HepG2 (cell line): Measurements from ENCODE around the gene SEMA4A. TPM values are rescaled to one million over a fixed set of nuclear protein-coding genes. Genes with fewer than 3 reads are reported as not detected.

ENCODE experiments used
- ATAC-seq: fragments of 200-7000 bp; cut with Tn5 transposase; 3 replicates; pipeline ENCODE4 v1.9.1; 2020; ENCODE audit warnings: mild to moderate bottlenecking, moderate library complexity
- BruUV-seq: library from RNA; stranded (reverse); fragments of 400-500 nt; replicated peaks from 2 replicates; lab custom pipeline; 2021; lab: Mats Ljungman, UMichigan
- CTCF ChIA-PET: fragments of 300-600 bp; formaldehyde crosslinking; extraction: SDS; loops from one replicate; lab custom pipeline; 2021; ENCODE audit warnings: low total read pairs, inconsistent platforms, low intra/inter-chr PET ratio; lab: Yijun Ruan, JAX
- POLR2A ChIA-PET: fragments of 350-600 bp; sonication (Branson Sonifier 250); formaldehyde crosslinking; loops from one replicate; lab custom pipeline; 2020; ENCODE audit warnings: antibody characterized with exemption, inconsistent platforms; lab: Yijun Ruan, JAX
- DNase-seq: peaks from one replicate; pipeline ENCODE4 v3.0.0-alpha.2; 2015; ENCODE audit warnings: low spot score
- FAIRE-seq: peaks from 3 replicates; lab custom pipeline; 2011; peaks lifted over from hg19 to GRCh38; lab: Jason Lieb, UNC
- H2AFZ ChIP-seq: one replicate; pipeline ENCODE4 v1.6.1; 2011; ENCODE audit warnings: low read length, inconsistent platforms
- H3K27ac ChIP-seq: fragments of 300-600 bp; 3 replicates; pipeline ENCODE4 v1.8.0; 2011; ENCODE audit warnings: mixed run types, mild to moderate bottlenecking, mixed read lengths, low read length, inconsistent platforms; ENCODE audit not compliant: insufficient read depth; ENCODE audit errors: extremely low read length
- H3K27me3 ChIP-seq, 2 experiments: fragments of 200-600 bp in 1 of 2; 2 replicates in 1 of 2; 3 replicates in 1 of 2; pipeline versions ENCODE4 v1.6.0 to v1.8.0; 2011; ENCODE audit warnings: low read length in 2 of 2, mild to moderate bottlenecking in 2 of 2, moderate library complexity in 2 of 2, inconsistent platforms in 1 of 2; ENCODE audit not compliant: insufficient read depth in 2 of 2, control insufficient read depth in 1 of 2
- H3K36me3 ChIP-seq, 2 experiments: fragments of 200-600 bp in 1 of 2; replicated peaks in 1 of 2; 2 replicates in 1 of 2; 3 replicates in 1 of 2; pipeline versions ENCODE4 v1.5.1 to v1.8.0; 2011; ENCODE audit warnings: low read length in 2 of 2, inconsistent platforms in 1 of 2; ENCODE audit not compliant: insufficient read depth in 2 of 2, control insufficient read depth in 1 of 2
- H3K4me1 ChIP-seq: 2 replicates; pipeline ENCODE4 v1.5.1; 2012; ENCODE audit warnings: low read length, inconsistent platforms; ENCODE audit not compliant: insufficient read depth
- H3K4me2 ChIP-seq: 2 replicates; pipeline ENCODE4 v1.6.0; 2011; ENCODE audit warnings: low read depth, low read length, inconsistent platforms
- H3K4me3 ChIP-seq, 3 experiments: fragments of 200-600 bp in 1 of 3; sonication (generic), shearing (Covaris generic) in 1 of 3; replicated peaks in 1 of 3; 2 replicates each; pipeline ENCODE4 v1.5.1; 2011 to 2016; ENCODE audit warnings: low read length in 3 of 3, inconsistent platforms in 2 of 3, low read depth in 2 of 3, mild to moderate bottlenecking in 2 of 3, control low read depth in 1 of 3, mixed read lengths in 1 of 3; ENCODE audit not compliant: insufficient read depth in 1 of 3
- H3K79me2 ChIP-seq: one replicate; pipeline ENCODE4 v1.6.1; 2011; ENCODE audit warnings: low read length, inconsistent platforms; ENCODE audit not compliant: insufficient read depth
- H3K9ac ChIP-seq: 2 replicates; pipeline ENCODE4 v1.6.0; 2011; ENCODE audit warnings: mild to moderate bottlenecking, low read depth, low read length, inconsistent platforms; ENCODE audit not compliant: insufficient read depth
- H3K9me3 ChIP-seq: 2 replicates; pipeline ENCODE4 v1.5.1; 2012; ENCODE audit warnings: mild to moderate bottlenecking, low read length
- H4K20me1 ChIP-seq: 2 replicates; pipeline ENCODE4 v1.6.0; 2011; ENCODE audit warnings: inconsistent platforms, mild to moderate bottlenecking, low read length, moderate library complexity; ENCODE audit not compliant: insufficient read depth
- CHD4 ChIP-seq: fragments of 200-600 bp; sonication (generic); IDR thresholded peaks from 2 replicates; pipeline ENCODE4 v1.7.0; 2017; ENCODE audit warnings: mild to moderate bottlenecking, low read length, borderline replicate concordance
- KDM1A ChIP-seq: IDR thresholded peaks from 2 replicates; pipeline ENCODE4 v1.6.1; 2016; ENCODE audit warnings: missing compliant biosample characterization
- MIXL1 ChIP-seq: IDR thresholded peaks from 2 replicates; pipeline ENCODE4 v1.6.1; 2016
- MTF1 ChIP-seq: sonication (generic); formaldehyde crosslinking; IDR thresholded peaks from 2 replicates; pipeline ENCODE4 v1.5.0; 2020; ENCODE audit warnings: missing genetic modification reagents
- PLRG1 ChIP-seq: fragments of 450-650 bp; conservative IDR thresholded peaks from 2 replicates; pipeline ENCODE4 v1.6.1; 2016
- RFXAP ChIP-seq: sonication (generic); formaldehyde crosslinking; IDR thresholded peaks from 2 replicates; pipeline ENCODE4 v1.4.0; 2020; ENCODE audit warnings: missing genetic modification reagents, borderline replicate concordance
- SPEN ChIP-seq: sonication (generic); formaldehyde crosslinking; IDR thresholded peaks from 2 replicates; pipeline ENCODE4 v1.5.1; 2020; ENCODE audit warnings: low read depth, mild to moderate bottlenecking, missing genetic modification reagents
- ZFP62 ChIP-seq: sonication (generic); formaldehyde crosslinking; IDR thresholded peaks from 2 replicates; pipeline ENCODE4 v1.4.0; 2020; ENCODE audit warnings: missing genetic modification reagents
- ZFP90 ChIP-seq: sonication (generic); formaldehyde crosslinking; IDR thresholded peaks from 2 replicates; pipeline ENCODE4 v1.8.0; 2022; ENCODE audit warnings: missing genetic modification reagents, mild to moderate bottlenecking, inconsistent platforms, borderline replicate concordance
- ZIK1 ChIP-seq: sonication (generic); formaldehyde crosslinking; IDR thresholded peaks from 2 replicates; pipeline ENCODE4 v1.5.0; 2020; ENCODE audit warnings: mild to moderate bottlenecking, low read depth, missing genetic modification reagents, borderline replicate concordance
- ZNF230 ChIP-seq: sonication (generic); formaldehyde crosslinking; IDR thresholded peaks from 2 replicates; pipeline ENCODE4 v1.4.0; 2020; ENCODE audit warnings: mild to moderate bottlenecking, missing genetic modification reagents
- ZNF281 ChIP-seq: sonication (generic); formaldehyde crosslinking; IDR thresholded peaks from 2 replicates; pipeline ENCODE4 v1.4.0; 2020; ENCODE audit warnings: missing genetic modification reagents, borderline replicate concordance
- ZNF615 ChIP-seq: sonication (generic); formaldehyde crosslinking; IDR thresholded peaks from 2 replicates; pipeline ENCODE4 v1.5.0; 2020; ENCODE audit warnings: mild to moderate bottlenecking, missing genetic modification reagents, borderline replicate concordance
- ZNF7 ChIP-seq: IDR thresholded peaks from 2 replicates; pipeline ENCODE4 v1.6.1; 2016; ENCODE audit warnings: missing biosample characterization, missing genetic modification reagents
- WGBS: methylation state at CpG from one replicate; pipeline ENCODE4 v1.1.6; 2017; ENCODE audit warnings: low lambda C conversion rate; 5-methylcytosine and 5-hydroxymethylcytosine counted together
- in situ Hi-C: cut with HindIII; loops from 2 replicates; pipeline ENCODE4 v1.10.0; 2017; ENCODE audit warnings: low pct_unique_long_range_greater_than_20kb; ENCODE audit not compliant: extremely low pct_ligation_motif_present
- intact Hi-C: fragments of 100-400 bp; cut with micrococcal nuclease; formaldehyde crosslinking; loops from one replicate; pipeline ENCODE4 v1.10.0; 2022; ENCODE audit not compliant: unreplicated experiment
- polyA plus RNA-seq, 8 experiments: library from polyadenylated mRNA; depleted of rRNA in 3 of 8; stranded (reverse) in 7 of 8; unstranded in 1 of 8; fragments of >200 nt; fragmentation: Illumina TruSeq in 4 of 8; extraction: Trizol in 4 of 8; gene quantifications; 2 replicates each; pipeline versions ENCODE4 v1.2.1 to v1.2.3, GENCODE V29; 2011 to 2016; ENCODE audit warnings: low read depth in 4 of 8, missing spikeins in 1 of 8, mixed read lengths in 1 of 8; ENCODE audit not compliant: insufficient read depth in 1 of 8
- total RNA-seq, 5 experiments: library from RNA; depleted of rRNA; stranded (reverse); fragments of >200 nt; fragmentation: Illumina TruSeq; extraction: Trizol; gene quantifications; 2 replicates each; pipeline ENCODE4 v1.2.3, GENCODE V29; 2016; ENCODE audit warnings: low read depth in 1 of 5
- TF ChIP-seq, protein P1 (sequence below): sonication (generic); formaldehyde crosslinking; IDR thresholded peaks from 2 replicates; pipeline ENCODE4 v1.4.0; 2020; ENCODE audit warnings: mild to moderate bottlenecking, missing genetic modification reagents

Gene SEMA4A
- total and polyA plus RNA-seq, 2 of the 13 experiments (the other 11 are each of a cell fraction or from before 2014, with no cell fraction given), result 0.09 to 0.20 TPM

- FAIRE-seq (peak; percentile 30), DNase-seq (no peak), ATAC-seq (no peak)
- H3K79me2 ChIP-seq, result peaks cover 36% of the 10 kb centered on the region
- H3K27me3 ChIP-seq, result no peaks in the 10 kb centered on the region; a peak in 2 of 5 replicates
- TSS peak; percentile 89 for BruUV-seq
- peaks cover 9% of the 10 kb centered on the region for H3K9me3 ChIP-seq
- H3K4me2 ChIP-seq, result no peak overlapping the region
- H4K20me1 ChIP-seq, result no peaks in the 10 kb centered on the region
- H3K4me1 ChIP-seq, result peaks cover 78% of the 10 kb centered on the region
- no peak for TF ChIP-seq MTF1 (CRISPR knock-in tag)
- no peak for TF ChIP-seq MIXL1 (CRISPR knock-in tag)
- TF ChIP-seq KDM1A, result no peak
- TF ChIP-seq ZFP62 (CRISPR knock-in tag), result no peak
- TF ChIP-seq ZNF615 (CRISPR knock-in tag), result no peak
- TF ChIP-seq CHD4, result no peak
- TF ChIP-seq, protein P1, sequence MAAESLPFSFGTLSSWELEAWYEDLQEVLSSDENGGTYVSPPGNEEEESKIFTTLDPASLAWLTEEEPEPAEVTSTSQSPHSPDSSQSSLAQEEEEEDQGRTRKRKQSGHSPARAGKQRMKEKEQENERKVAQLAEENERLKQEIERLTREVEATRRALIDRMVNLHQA (CRISPR knock-in tag), result no peak
- TF ChIP-seq SPEN (CRISPR knock-in tag), result no peak
- no peak for TF ChIP-seq ZIK1 (CRISPR knock-in tag)
- no peak for TF ChIP-seq ZNF281
- TF ChIP-seq RFXAP (CRISPR knock-in tag), result no peak
- no peak for TF ChIP-seq ZNF230 (CRISPR knock-in tag)
- no peak; the same call in 1 of the 2 replicates for TF ChIP-seq ZFP90 (CRISPR knock-in tag)
- TF ChIP-seq ZNF7, result no peak
- TF ChIP-seq PLRG1, result no peak
- TF ChIP-seq, all 625 proteins: peak for 0
- ChIA-PET POLR2A (interaction anchor here (0.8 to 2.1 kb wide), 3 partner anchors 9 to 90 kb away, joined by 3 to 17 read pairs (median 4); no protein-coding TSS in a partner anchor), CTCF (interaction anchor here (0.7 kb wide), 1 partner anchor 20 kb away, joined by 3 read pairs; the partner anchor contains the start of gene PMF1)
- WGBS, result 96% methylated on average over 7 of the region's 7 CpGs
- H3K9ac ChIP-seq, result no peak overlapping the region
- H3K27ac ChIP-seq, result peak overlapping the region; percentile 61
- no peak overlapping the region for H3K4me3 ChIP-seq
- intact Hi-C loops, result no loop called here
- no peak overlapping the region for H2AFZ ChIP-seq
- H3K36me3 ChIP-seq, result peaks cover 0 to 4% of the 10 kb centered on the region in 2 experiments; a peak in 2 of 5 replicates
- in situ Hi-C loops, result no loop called here
Observed at GRCh38 chr1:156193208-156193487, 39.8 kb downstream of the SEMA4A start.
